Left forelimb (tissue), 1 donor: Measurements from ENCODE around the gene PRAME.
"Not testable (repeated sequence)": the region's sequence is repeated elsewhere in the genome, so short reads cannot be mapped to it uniquely, and the experiment has no call there.

Source experiments
- DNase-seq: peaks from one replicate; pipeline ENCODE4 v3.0.0-alpha.2; 2018; ENCODE audit warnings: low spot score

Gene PRAME

GRCh38 chr22:22558972-22559603, at the start of gene PRAME:
Gene PRAME, minus strand, starts transcription at chr22:22559265. Its CDS starts 2,433 bp downstream, at chr22:22556832.
- no peak for DNase-seq

- not testable (repeated sequence) for DNase-seq
Observed at GRCh38 chr22:22608022-22608421, 49.0 kb upstream of the PRAME start.

GRCh38 chr22:22605074-22605404, 46.0 kb upstream of the PRAME start:
- DNase-seq, result no peak

- DNase-seq, result no peak
Observed at GRCh38 chr22:22604326-22605073, 45.4 kb upstream of the PRAME start.

GRCh38 chr22:22603470-22603947, 44.4 kb upstream of the PRAME start:
- DNase-seq, result no peak

GRCh38 chr22:22600531-22601261, 41.6 kb upstream of the PRAME start:
- no peak for DNase-seq

GRCh38 chr22:22599248-22599647, 40.2 kb upstream of the PRAME start:
- no peak for DNase-seq

GRCh38 chr22:22598144-22598543, 39.1 kb upstream of the PRAME start:
- DNase-seq, result no peak

GRCh38 chr22:22595001-22595835, 36.2 kb upstream of the PRAME start:
- DNase-seq, result no peak

- no peak for DNase-seq
Observed at GRCh38 chr22:22593964-22594656, 35.0 kb upstream of the PRAME start.

- no peak for DNase-seq
Observed at GRCh38 chr22:22593250-22593649, 34.2 kb upstream of the PRAME start.

GRCh38 chr22:22591348-22592299, 32.6 kb upstream of the PRAME start:
- no peak for DNase-seq

- DNase-seq, result no peak
Observed at GRCh38 chr22:22590136-22590891, 31.2 kb upstream of the PRAME start.

- DNase-seq, result no peak
Observed at GRCh38 chr22:22588485-22589164, 29.6 kb upstream of the PRAME start.

GRCh38 chr22:22587577-22588188, 28.6 kb upstream of the PRAME start:
- no peak for DNase-seq

GRCh38 chr22:22584722-22585121, 25.7 kb upstream of the PRAME start:
- no peak for DNase-seq

- DNase-seq, result no peak
Observed at GRCh38 chr22:22583030-22583429, 24.0 kb upstream of the PRAME start.

GRCh38 chr22:22581524-22581923, 22.5 kb upstream of the PRAME start:
- DNase-seq, result not testable (repeated sequence)
